CD1c-positive myeloid dendritic cell (primary cell): ENCODE data around the gene PCSK7.
"Not testable (repeated sequence)": the region's sequence is repeated elsewhere in the genome, so short reads cannot be mapped to it uniquely, and the experiment has no call there.

Source experiments
- DNase-seq: peaks from one replicate; pipeline ENCODE4 v3.0.0-alpha.2; 2016; ENCODE audit errors: extremely low spot score

Gene PCSK7, protein sequence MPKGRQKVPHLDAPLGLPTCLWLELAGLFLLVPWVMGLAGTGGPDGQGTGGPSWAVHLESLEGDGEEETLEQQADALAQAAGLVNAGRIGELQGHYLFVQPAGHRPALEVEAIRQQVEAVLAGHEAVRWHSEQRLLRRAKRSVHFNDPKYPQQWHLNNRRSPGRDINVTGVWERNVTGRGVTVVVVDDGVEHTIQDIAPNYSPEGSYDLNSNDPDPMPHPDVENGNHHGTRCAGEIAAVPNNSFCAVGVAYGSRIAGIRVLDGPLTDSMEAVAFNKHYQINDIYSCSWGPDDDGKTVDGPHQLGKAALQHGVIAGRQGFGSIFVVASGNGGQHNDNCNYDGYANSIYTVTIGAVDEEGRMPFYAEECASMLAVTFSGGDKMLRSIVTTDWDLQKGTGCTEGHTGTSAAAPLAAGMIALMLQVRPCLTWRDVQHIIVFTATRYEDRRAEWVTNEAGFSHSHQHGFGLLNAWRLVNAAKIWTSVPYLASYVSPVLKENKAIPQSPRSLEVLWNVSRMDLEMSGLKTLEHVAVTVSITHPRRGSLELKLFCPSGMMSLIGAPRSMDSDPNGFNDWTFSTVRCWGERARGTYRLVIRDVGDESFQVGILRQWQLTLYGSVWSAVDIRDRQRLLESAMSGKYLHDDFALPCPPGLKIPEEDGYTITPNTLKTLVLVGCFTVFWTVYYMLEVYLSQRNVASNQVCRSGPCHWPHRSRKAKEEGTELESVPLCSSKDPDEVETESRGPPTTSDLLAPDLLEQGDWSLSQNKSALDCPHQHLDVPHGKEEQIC

GRCh38 chr11:117231842-117232091, at the start of gene PCSK7:
TSS of gene PCSK7 (minus strand) at chr11:117232073. CDS start at chr11:117229844, 2,229 bp downstream.
- no peak for DNase-seq

GRCh38 chr11:117281159-117281558, 49.3 kb upstream of the PCSK7 start:
- DNase-seq: no peak

GRCh38 chr11:117279711-117280376, 48.0 kb upstream of the PCSK7 start:
- no peak for DNase-seq

DNA sequence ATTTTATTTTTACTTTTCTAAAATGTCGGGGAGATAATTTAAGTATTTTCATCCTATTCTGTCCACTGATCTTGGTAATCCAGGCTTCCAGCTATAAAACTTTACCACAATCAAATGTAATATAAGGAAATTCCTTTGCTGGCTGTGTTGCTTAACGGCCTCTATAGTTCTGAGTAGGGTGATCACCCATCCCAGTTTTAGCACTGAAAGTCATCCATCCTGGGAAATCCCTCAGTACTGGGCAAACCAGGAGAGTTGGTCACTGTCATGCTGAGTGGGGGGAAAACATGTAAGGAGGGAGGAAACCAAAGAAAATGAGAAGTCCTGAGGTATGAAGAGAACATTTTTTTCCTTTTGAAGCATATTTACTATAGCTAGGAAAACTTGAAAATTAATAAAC, 46.5 kb upstream of the PCSK7 start:
- no peak for DNase-seq

DNA sequence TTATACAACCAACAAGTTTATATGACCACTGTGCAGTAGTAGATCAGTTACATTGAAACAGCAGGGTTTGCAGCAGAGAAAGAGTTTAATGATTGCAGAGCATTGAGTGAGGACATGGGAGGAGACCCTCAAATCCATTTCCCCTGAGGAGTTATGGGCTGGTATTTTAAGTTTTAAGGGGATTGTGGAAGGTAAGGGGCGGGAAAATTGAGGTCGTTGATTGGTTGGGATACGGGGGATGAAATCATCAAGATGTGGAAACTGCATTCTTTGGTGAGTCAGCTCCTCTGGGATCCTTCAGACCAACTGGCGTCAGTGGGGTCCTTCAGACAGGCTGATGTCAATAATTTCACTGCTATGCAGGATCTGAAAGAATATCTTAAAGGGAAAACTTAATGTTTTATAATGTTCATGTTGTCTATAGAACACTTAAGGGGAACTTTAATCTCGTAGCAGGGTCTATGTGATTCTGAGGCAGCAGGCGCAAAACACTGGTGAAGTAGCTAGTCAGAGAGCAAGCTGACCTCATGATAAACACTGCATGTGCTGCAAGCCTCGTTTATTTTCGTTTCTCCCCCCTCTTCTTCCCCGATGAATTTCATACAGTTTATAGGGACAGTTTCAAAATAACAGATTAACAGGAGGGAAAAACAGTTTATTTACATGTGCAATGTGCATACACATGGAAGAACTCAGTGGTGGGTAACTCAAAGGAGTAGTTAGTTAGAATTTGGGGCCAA, 41.8 kb upstream of the PCSK7 start:
- no peak for DNase-seq

GRCh38 chr11:117272175-117272574, 40.3 kb upstream of the PCSK7 start:
- not testable (repeated sequence) for DNase-seq

- DNase-seq: no peak
Observed at GRCh38 chr11:117271208-117271607, 39.3 kb upstream of the PCSK7 start.

- no peak for DNase-seq
Observed at GRCh38 chr11:117269856-117270255, 38.0 kb upstream of the PCSK7 start.

GRCh38 chr11:117265745-117266144, 33.9 kb upstream of the PCSK7 start:
- no peak for DNase-seq

- DNase-seq: not testable (repeated sequence)
Observed at GRCh38 chr11:117264624-117265323, 32.9 kb upstream of the PCSK7 start.

GRCh38 chr11:117259417-117259816, 27.5 kb upstream of the PCSK7 start:
- DNase-seq: no peak

GRCh38 chr11:117258576-117258975, 26.7 kb upstream of the PCSK7 start:
- DNase-seq: no peak

- no peak for DNase-seq
Observed at GRCh38 chr11:117256573-117256972, 24.7 kb upstream of the PCSK7 start.

GRCh38 chr11:117255966-117256365, 24.1 kb upstream of the PCSK7 start:
- no peak for DNase-seq

DNA sequence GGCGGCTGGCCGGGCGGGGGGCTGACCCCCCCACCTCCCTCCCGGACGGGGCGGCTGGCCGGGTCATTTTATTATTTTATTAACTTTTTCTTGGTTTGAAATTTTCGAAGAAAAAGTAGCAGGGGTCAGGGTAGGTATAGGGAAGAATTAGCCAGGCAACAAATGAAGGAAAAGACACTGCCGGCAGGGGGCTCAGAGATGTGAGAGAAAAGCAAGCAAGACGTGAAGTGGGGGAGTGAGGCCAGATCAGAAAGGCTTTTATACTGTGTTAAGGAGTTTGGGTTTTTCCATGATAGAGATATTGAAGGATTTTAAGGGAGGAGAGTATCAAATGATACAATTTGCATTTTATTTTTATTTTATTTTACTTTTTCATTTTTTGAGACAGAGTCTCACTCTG, 19.6 kb upstream of the PCSK7 start:
- no peak for DNase-seq

DNA sequence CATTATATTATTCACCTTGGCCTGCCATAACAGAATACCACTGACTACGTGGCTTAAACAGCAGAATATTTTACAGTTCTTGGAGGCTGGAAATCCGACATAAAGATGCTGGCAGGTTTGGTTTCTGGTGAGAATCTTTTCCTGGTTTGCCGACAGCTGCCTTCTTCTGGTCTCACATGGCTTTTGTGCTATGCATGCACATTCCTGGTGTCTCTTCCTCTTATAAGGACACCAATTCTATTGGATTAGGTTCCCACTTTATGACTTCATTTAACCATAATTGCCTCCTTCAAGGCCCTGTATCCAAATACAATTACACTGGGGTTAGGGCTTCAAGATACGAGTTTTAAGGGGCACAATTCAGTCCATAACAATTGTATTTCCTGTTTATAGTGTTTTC, 17.7 kb upstream of the PCSK7 start:
- no peak for DNase-seq

DNA sequence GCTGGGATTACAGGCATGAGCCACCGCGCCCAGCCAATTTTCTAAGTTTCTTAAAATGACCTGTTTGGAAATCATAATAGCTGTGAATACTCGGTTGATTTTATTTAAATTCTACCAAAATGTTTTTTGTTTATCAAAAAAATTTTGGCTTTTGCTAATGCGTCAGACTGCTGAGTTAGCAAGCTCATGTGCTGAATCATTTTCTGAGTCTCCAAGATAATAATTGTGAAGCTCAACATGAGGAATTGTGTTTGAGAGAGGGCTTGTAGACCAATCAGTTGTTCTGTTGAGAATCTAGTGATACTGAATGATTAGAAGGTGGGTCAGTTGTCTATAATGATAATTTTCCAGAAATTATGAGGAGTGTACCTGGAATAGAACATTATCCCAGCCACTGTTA, 16.5 kb upstream of the PCSK7 start:
- no peak for DNase-seq

DNA sequence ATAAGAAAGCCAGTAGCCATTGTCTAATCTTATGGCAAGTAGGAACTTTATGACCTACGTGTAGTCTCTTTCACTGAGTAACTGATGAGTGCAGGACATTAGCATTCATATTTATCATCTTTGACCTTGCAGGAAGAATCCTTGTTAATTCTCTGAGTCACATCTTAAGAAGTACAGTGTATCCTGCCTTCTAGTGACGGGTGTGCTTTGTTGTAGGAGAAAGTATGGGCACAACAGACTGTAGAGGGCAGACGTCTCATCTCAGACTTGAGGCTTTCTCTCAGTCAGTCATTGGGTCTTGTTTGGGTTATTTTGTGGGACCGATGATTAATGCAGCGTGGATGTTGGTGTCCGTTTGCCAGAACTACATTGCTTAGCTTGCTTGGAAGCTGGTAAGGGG, 7.4 kb upstream of the PCSK7 start:
- no peak for DNase-seq

DNA sequence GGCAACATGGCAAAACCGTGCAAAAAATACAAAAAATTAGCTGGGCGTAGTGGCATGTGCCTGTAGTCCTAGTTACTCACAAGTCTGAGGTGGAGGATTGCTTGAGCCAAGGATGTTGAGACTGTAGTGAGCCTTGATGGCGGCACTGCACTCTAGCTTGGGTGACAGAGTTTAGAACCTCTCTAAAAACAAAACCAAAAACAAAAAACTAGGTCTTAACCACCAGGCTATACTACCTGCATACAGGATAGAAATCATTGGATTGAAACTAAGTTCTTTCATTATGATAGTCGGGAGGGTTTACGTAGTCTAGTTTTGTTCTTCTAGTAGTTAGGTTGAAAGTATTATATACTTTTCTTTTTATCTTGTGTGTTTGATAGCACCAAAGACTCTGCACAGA, 6.3 kb upstream of the PCSK7 start:
- no peak for DNase-seq

DNA sequence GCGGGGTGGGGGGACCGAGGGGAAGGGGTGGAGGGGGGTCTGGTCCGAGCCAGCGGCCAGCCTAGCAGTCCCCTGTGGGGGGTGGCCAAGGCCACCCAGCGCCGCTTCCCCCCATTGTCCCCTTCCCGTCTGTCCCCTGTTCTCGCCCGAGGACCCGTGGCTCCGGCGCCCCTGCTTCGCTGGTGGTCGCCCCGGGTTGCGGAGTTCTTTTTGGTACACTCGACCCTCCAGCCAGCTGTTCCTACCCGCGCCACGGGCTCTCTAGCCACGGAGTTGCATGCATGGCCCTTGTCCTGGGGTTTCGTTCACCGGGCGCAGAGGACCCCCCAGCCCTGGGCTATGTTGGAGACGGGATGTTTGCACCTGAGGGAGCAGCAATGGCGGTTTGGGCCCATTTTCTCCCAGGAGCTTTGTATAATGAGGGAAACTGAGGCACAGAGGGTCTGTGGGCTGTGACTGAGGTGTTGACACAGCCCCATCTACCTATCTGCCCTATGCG, 1.1 kb upstream of the PCSK7 start:
- no peak for DNase-seq
